ENCODE results near the gene CHADL. TPM values are rescaled to one million over a fixed set of nuclear protein-coding genes. Genes with fewer than 3 reads are reported as not detected.
"Not testable (repeated sequence)": the region's sequence is repeated elsewhere in the genome, so short reads cannot be mapped to it uniquely, and the experiment has no call there.

The CHADL gene
- total RNA-seq, 1 donor from 2014 or later, result 3.7 TPM

DNA sequence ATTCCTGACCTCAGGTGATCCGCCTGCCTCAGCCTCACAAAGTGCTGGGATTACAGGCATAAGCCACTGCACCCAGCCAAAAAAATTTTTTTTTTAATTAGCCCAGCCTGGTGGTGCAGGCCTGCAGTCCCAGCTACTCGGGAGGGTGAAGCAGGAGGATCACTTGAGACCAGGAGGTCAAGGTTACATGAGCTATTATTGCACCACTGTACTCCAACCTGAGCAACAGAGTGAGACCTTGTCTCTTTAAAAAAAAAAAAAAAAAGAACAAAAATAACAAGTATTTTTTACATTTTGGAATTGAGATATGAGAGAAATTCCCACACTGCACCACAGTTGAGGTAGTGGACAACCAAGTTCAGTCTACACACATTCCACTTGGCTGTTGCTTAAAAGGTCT, 49.3 kb downstream of the CHADL start:
- intact Hi-C loops (cut with DNase I), result no loop called here
- no peak for DNase-seq (ENCODE audit: extremely low spot score in 2 of 2)

DNA sequence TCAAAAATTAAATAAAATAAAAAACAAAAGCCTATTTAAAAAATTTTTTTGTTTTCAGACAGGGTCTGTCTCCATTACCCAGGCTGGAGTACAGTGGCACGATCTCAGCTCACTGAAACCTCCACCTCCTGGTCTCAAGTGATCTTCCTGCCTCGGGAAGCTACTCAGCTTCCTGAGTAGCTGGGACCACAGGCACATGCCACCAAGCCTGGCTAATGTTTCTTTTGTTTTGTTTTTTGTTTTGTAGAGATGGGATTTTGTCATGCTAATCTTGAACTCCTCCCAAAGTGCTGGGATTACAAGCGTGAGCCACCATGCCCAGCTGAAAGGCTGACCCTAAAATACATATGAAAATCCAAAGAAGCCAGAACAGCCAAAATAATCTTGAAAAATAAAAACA, 56.1 kb downstream of the CHADL start:
- intact Hi-C loops (cut with DNase I), result no loop called here
- no peaks in the 10 kb centered on the region for H3K27me3 ChIP-seq
- TF ChIP-seq POLR2A (IDR thresholded peaks at IDR 0.05) (no peak), POLR2AphosphoS5 (IDR thresholded peaks at IDR 0.05; ENCODE audit: insufficient read depth in 1 of 2, low read depth in 1 of 2) (no peak)
- TF ChIP-seq, protein P1, sequence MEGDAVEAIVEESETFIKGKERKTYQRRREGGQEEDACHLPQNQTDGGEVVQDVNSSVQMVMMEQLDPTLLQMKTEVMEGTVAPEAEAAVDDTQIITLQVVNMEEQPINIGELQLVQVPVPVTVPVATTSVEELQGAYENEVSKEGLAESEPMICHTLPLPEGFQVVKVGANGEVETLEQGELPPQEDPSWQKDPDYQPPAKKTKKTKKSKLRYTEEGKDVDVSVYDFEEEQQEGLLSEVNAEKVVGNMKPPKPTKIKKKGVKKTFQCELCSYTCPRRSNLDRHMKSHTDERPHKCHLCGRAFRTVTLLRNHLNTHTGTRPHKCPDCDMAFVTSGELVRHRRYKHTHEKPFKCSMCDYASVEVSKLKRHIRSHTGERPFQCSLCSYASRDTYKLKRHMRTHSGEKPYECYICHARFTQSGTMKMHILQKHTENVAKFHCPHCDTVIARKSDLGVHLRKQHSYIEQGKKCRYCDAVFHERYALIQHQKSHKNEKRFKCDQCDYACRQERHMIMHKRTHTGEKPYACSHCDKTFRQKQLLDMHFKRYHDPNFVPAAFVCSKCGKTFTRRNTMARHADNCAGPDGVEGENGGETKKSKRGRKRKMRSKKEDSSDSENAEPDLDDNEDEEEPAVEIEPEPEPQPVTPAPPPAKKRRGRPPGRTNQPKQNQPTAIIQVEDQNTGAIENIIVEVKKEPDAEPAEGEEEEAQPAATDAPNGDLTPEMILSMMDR (IDR thresholded peaks at IDR 0.05), result no peak

More for the DNA sequence above, 49.3 kb downstream of the CHADL start:
- H3K27ac ChIP-seq, result no peak overlapping the region
- H3K36me3 ChIP-seq, result no peaks in the 10 kb centered on the region
- no peak overlapping the region for H3K4me3 ChIP-seq
- peaks cover 2% of the 10 kb centered on the region for H3K4me1 ChIP-seq
- no peaks in the 10 kb centered on the region for H3K27me3 ChIP-seq
- TF ChIP-seq POLR2AphosphoS5 (IDR thresholded peaks at IDR 0.05; ENCODE audit: insufficient read depth in 1 of 2, low read depth in 1 of 2), result no peak
- TF ChIP-seq POLR2A (IDR thresholded peaks at IDR 0.05), result no peak
- TF ChIP-seq, protein P1 (IDR thresholded peaks at IDR 0.05), result no peak
- H3K9me3 ChIP-seq, result no peaks in the 10 kb centered on the region

DNA sequence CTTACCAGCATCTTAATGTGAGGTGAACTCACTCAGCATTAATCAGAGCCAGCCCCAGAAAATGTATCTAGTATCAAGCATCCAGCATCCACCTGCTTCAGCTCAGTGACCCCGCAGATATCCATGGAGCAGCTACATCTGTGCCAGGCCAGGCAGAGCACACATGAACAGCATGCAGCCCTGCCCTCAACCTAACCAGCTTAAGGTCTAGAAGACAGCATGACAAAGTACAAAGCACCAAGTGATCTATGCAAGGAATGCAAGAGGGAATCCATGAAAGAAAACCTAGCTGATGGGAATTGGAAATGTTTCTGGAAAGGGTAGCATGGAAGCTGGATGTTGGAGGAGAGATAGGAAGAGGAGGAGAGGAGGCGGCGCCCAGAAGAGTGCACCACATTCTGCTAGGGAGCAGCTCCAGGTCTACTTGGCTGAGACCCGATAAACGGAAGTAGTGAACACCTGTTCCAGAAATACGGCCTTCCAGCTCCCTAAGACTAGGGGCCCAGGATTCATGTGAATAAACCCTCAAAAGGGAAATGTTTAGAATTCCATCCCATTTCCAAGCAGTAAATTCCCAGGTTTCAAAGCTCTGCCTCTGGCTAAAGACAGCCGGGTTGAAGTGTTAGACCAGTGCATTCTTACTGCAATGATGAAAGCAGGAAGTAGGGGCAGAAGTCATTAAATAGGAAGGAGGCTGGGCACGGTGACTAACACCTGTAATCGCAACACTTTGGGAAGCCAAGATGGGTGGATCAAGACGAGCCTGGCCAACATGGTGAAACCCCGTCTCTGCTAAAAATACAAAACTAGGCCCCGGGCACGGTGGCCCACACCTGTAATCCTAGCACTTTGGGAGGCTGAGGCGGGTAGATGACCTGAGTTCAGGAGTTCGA, 59.1 kb downstream of the CHADL start:
- Histone ChIP-seq H3K36me3 (peaks cover 4 to 24% of the 10 kb centered on the region in 2 donors), H3K4me1 (peaks cover 7% of the 10 kb centered on the region), H3K9me3 (no peaks in the 10 kb centered on the region), H3K4me3 (no peak overlapping the region), H3K27me3 (no peaks in the 10 kb centered on the region), H3K27ac (no peak overlapping the region)
- intact Hi-C loops (cut with DNase I), result no loop called here
- no peak for DNase-seq (ENCODE audit: extremely low spot score in 2 of 2)
- TF ChIP-seq POLR2AphosphoS5 (IDR thresholded peaks at IDR 0.05; ENCODE audit: insufficient read depth in 1 of 2, low read depth in 1 of 2) (peak in 1 of 2 donors; percentile 47), POLR2A (IDR thresholded peaks at IDR 0.05) (no peak)
- TF ChIP-seq, protein P1 (IDR thresholded peaks at IDR 0.05), result no peak

More for the DNA sequence above, 56.1 kb downstream of the CHADL start:
- no peak overlapping the region for H3K4me3 ChIP-seq
- peaks cover 7% of the 10 kb centered on the region for H3K4me1 ChIP-seq
- DNase-seq (ENCODE audit: extremely low spot score in 2 of 2), result no peak
- H3K9me3 ChIP-seq, result no peaks in the 10 kb centered on the region
- no peaks in the 10 kb centered on the region for H3K36me3 ChIP-seq
- no peak overlapping the region for H3K27ac ChIP-seq

DNA sequence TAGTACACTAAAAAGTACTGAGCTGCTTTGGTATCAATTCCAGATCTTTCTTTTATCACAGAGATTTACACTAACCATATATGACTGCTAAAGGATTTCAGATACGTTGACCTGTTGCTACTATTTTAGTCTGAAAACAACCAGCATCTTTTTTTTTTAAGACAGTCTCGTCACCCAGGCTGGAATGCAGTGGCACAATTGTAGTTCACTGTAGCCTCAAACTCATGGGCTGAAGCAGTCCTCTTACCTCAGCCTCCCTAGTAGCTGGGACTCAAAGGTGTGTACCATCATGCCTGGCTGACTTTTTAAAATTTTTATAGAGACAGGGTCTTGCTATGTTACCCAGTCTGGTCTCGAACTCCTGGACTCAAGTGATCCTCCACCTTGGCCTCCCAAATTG, 59.8 kb downstream of the CHADL start:
- Histone ChIP-seq H3K4me1 (peaks cover 7% of the 10 kb centered on the region), H3K27me3 (no peaks in the 10 kb centered on the region), H3K4me3 (no peak overlapping the region), H3K27ac (no peak overlapping the region), H3K36me3 (peaks cover 4 to 31% of the 10 kb centered on the region in 2 donors), H3K9me3 (no peaks in the 10 kb centered on the region)
- TF ChIP-seq, protein P1 (IDR thresholded peaks at IDR 0.05), result no peak
- TF ChIP-seq POLR2A (IDR thresholded peaks at IDR 0.05) (no peak), POLR2AphosphoS5 (IDR thresholded peaks at IDR 0.05; ENCODE audit: insufficient read depth in 1 of 2, low read depth in 1 of 2) (no peak)
- intact Hi-C loops (cut with DNase I), result no loop called here
- no peak for DNase-seq (ENCODE audit: extremely low spot score in 2 of 2)

DNA sequence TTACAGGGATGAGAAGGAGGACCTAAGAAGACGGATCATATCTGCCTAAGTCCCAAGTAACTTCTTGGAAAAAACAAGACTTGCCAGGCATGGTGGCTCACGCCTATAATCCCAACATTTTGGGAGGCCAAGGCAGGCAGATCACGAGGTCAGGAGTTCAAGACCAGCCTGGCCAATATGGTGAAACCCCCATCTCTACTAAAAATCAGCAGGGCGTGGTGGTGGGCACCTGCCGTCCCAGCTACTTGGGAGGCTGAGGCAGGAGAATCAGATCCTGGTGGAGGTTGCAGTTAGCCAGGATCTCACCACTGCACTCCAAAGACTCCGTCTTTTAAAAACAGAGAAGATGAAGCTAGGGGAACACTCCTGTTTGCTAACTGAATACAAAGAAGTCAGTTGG, 60.4 kb downstream of the CHADL start:
- peaks cover 4 to 37% of the 10 kb centered on the region in 2 donors for H3K36me3 ChIP-seq
- H3K4me1 ChIP-seq; H3K27me3 ChIP-seq; H3K9me3 ChIP-seq; H3K4me3 ChIP-seq; intact Hi-C loops (cut with DNase I); DNase-seq (ENCODE audit: extremely low spot score in 2 of 2); H3K27ac ChIP-seq: not testable (repeated sequence)

Small RNA genes lying within 50 kb of the gene (microRNA-seq; reads per million reads assigned to microRNA genes)
- not detected for gene MIR6889 (ENCODE audit: borderline number of aligned reads, borderline replicate concordance)

Small RNA genes lying within 50 kb of the gene (small RNA-seq; reads per million reads assigned to genes)
- gene MIR6889, result not detected

Other genes starting within 250 kb of the CHADL start
- gene EP300, start 148.3 kb downstream of the CHADL start, total RNA-seq, result 99.9 TPM
- 11.8 TPM for gene L3MBTL2, start 35.6 kb downstream of the CHADL start, total RNA-seq
- gene RANGAP1, start 45.3 kb upstream of the CHADL start, total RNA-seq, result 45.7 TPM
- 28.2 TPM for gene ZC3H7B, start 60.6 kb upstream of the CHADL start, total RNA-seq
- gene TEF, start 141.0 kb upstream of the CHADL start, total RNA-seq, result 12.0 TPM
- 34.9 TPM for gene TOB2, start 205.9 kb upstream of the CHADL start, total RNA-seq
- gene PHF5A, start 227.8 kb upstream of the CHADL start, total RNA-seq, result 35.4 TPM
- gene ACO2, start 228.2 kb upstream of the CHADL start, total RNA-seq, result 78.6 TPM